SK-N-SH (cell line): ENCODE data around the gene FBLIM1. TPM values are rescaled to one million over a fixed set of nuclear protein-coding genes. Genes with fewer than 3 reads are reported as not detected.

Experiments
- CTCF ChIA-PET: fragments of 300-600, 350-600 bp; formaldehyde crosslinking; extraction: SDS; loops from one replicate; lab custom pipeline; 2021; lab: Yijun Ruan, JAX
- POLR2A ChIA-PET: fragments of 350-600 bp; sonication (Branson Sonifier 250); formaldehyde crosslinking; extraction: SDS; loops from one replicate; lab custom pipeline; 2020; ENCODE audit warnings: antibody characterized with exemption, inconsistent platforms; lab: Yijun Ruan, JAX
- DNase-seq: peaks from one replicate; pipeline ENCODE4 v3.0.0; 2012
- H2AFZ ChIP-seq: fragments of 200-600 bp; sonication (generic); 2 replicates; pipeline ENCODE4 v1.8.1; 2016; ENCODE audit warnings: antibody characterized with exemption, mild to moderate bottlenecking, low read depth
- H3F3A ChIP-seq: fragments of 200-600 bp; sonication (generic); replicated peaks from 2 replicates; pipeline ENCODE3; 2016; ENCODE audit warnings: antibody characterized with exemption, mild to moderate bottlenecking; ENCODE audit not compliant: insufficient read depth
- H3K27ac ChIP-seq, 2 experiments: fragments of 200-500 bp in 1 of 2; fragments of 200-600 bp in 1 of 2; sonication (Bioruptor generic) in 1 of 2; sonication (generic), shearing (Covaris generic) in 1 of 2; 2 replicates each; pipeline versions ENCODE4 v1.5.1 to v1.6.1; 2014 to 2016; ENCODE audit warnings: low read depth in 2 of 2, inconsistent platforms in 1 of 2, low read length in 1 of 2, mild to moderate bottlenecking in 1 of 2, mixed read lengths in 1 of 2
- H3K27me3 ChIP-seq: fragments of 200-600 bp; sonication (generic), shearing (Covaris generic); 2 replicates; pipeline ENCODE4 v1.6.1; 2016; ENCODE audit warnings: mixed run types; ENCODE audit not compliant: insufficient read depth
- H3K36me3 ChIP-seq, 2 experiments: fragments of 200-500 bp in 1 of 2; fragments of 200-600 bp in 1 of 2; sonication (Bioruptor generic) in 1 of 2; sonication (generic) in 1 of 2; replicated peaks in 1 of 2; 2 replicates each; pipeline versions ENCODE3 to v1.5.1; 2014 to 2016; ENCODE audit warnings: low read length in 1 of 2, mild to moderate bottlenecking in 1 of 2; ENCODE audit not compliant: insufficient read depth in 2 of 2, control insufficient read depth in 1 of 2
- H3K4me1 ChIP-seq, 2 experiments: fragments of 200-500 bp in 1 of 2; fragments of 200-600 bp in 1 of 2; sonication (Bioruptor generic) in 1 of 2; sonication (generic), shearing (Covaris generic) in 1 of 2; 2 replicates each; pipeline versions ENCODE4 v1.5.1 to v1.6.1; 2014 to 2016; ENCODE audit warnings: low read depth in 1 of 2, low read length in 1 of 2, mixed run types in 1 of 2; ENCODE audit not compliant: insufficient read depth in 2 of 2, control insufficient read depth in 1 of 2
- H3K4me2 ChIP-seq: fragments of 200-600 bp; sonication (generic), shearing (Covaris generic); 2 replicates; pipeline ENCODE4 v1.6.1; 2017; ENCODE audit warnings: mixed run types
- H3K4me3 ChIP-seq, 2 experiments: fragments of 200-500 bp in 1 of 2; fragments of 200-600 bp in 1 of 2; sonication (Bioruptor generic) in 1 of 2; sonication (generic), shearing (Covaris generic) in 1 of 2; 2 replicates each; pipeline versions ENCODE4 v1.5.1 to v1.8.1; 2014 to 2016; ENCODE audit warnings: low read depth in 2 of 2, inconsistent platforms in 1 of 2, low read length in 1 of 2, mild to moderate bottlenecking in 1 of 2, mixed read lengths in 1 of 2, moderate library complexity in 1 of 2
- H3K79me2 ChIP-seq: fragments of 200-600 bp; sonication (generic); 2 replicates; pipeline ENCODE4 v1.8.1; 2017; ENCODE audit warnings: mild to moderate bottlenecking; ENCODE audit not compliant: insufficient read depth
- H3K9ac ChIP-seq: fragments of 200-600 bp; sonication (generic); 2 replicates; pipeline ENCODE4 v1.6.1; 2017; ENCODE audit warnings: mixed run types
- H3K9me2 ChIP-seq: fragments of 200-600 bp; sonication (generic); 2 replicates; pipeline ENCODE4 v1.6.1; 2017; ENCODE audit warnings: mixed run types
- H3K9me3 ChIP-seq: fragments of 200-600 bp; sonication (generic); 2 replicates; pipeline ENCODE4 v1.6.1; 2017; ENCODE audit warnings: mixed run types, mild to moderate bottlenecking, moderate library complexity
- H4K20me1 ChIP-seq: fragments of 200-600 bp; sonication (generic); 2 replicates; pipeline ENCODE4 v1.6.1; 2017; ENCODE audit warnings: mild to moderate bottlenecking, mixed run types; ENCODE audit not compliant: insufficient read depth
- ELF1 ChIP-seq: IDR thresholded peaks from 2 replicates; pipeline ENCODE4 v1.4.0; 2012
- EP300 ChIP-seq, 2 experiments: IDR thresholded peaks; 2 replicates each; pipeline versions ENCODE4 v1.4.0 to v1.6.1; 2012; ENCODE audit warnings: borderline replicate concordance in 1 of 2, low read depth in 1 of 2, low read length in 1 of 2
- EZH2phosphoT487 ChIP-seq: fragments of 200-600 bp; sonication (generic); IDR thresholded peaks from 2 replicates; pipeline ENCODE4 v1.6.1; 2017; ENCODE audit warnings: low read depth, mixed run types, mild to moderate bottlenecking, antibody characterized with exemption, moderate library complexity, borderline replicate concordance
- FOSL2 ChIP-seq: IDR thresholded peaks from 2 replicates; pipeline ENCODE4 v1.4.0; 2012; ENCODE audit warnings: low read depth, mild to moderate bottlenecking, moderate library complexity, borderline replicate concordance
- FOXJ3 ChIP-seq: sonication (generic); formaldehyde crosslinking; IDR thresholded peaks from 2 replicates; pipeline ENCODE4 v1.5.1; 2020; ENCODE audit warnings: mild to moderate bottlenecking, missing genetic modification reagents
- JUND ChIP-seq: IDR thresholded peaks from 2 replicates; pipeline ENCODE4 v1.4.0; 2012
- MEF2A ChIP-seq: IDR thresholded peaks from 2 replicates; pipeline ENCODE4 v1.4.0; 2012; ENCODE audit warnings: low read depth, borderline replicate concordance
- NFIC ChIP-seq: IDR thresholded peaks from 2 replicates; pipeline ENCODE4 v1.4.0; 2012; ENCODE audit warnings: borderline replicate concordance
- POLR2AphosphoS5 ChIP-seq: IDR thresholded peaks from 2 replicates; pipeline ENCODE4 v1.6.1; 2012; ENCODE audit warnings: low read depth, low read length
- RAD21 ChIP-seq: IDR thresholded peaks from 2 replicates; pipeline ENCODE4 v1.6.1; 2012; ENCODE audit warnings: mild to moderate bottlenecking, low read length
- RCOR1 ChIP-seq: fragments of 150-350 bp; IDR thresholded peaks from 2 replicates; pipeline ENCODE4 v1.6.1; 2017; ENCODE audit warnings: antibody characterized with exemption, low read length
- RFX5 ChIP-seq: IDR thresholded peaks from 2 replicates; pipeline ENCODE4 v1.6.1; 2012; ENCODE audit warnings: mild to moderate bottlenecking, improper control_type of control experiment, low read length
- RXRA ChIP-seq: IDR thresholded peaks from 2 replicates; pipeline ENCODE4 v1.4.0; 2012; ENCODE audit warnings: low read depth, mild to moderate bottlenecking, borderline replicate concordance
- SIN3A ChIP-seq: IDR thresholded peaks from 2 replicates; pipeline ENCODE4 v1.6.1; 2012; ENCODE audit warnings: low read depth, mild to moderate bottlenecking, low read length, moderate library complexity, borderline replicate concordance
- SMC3 ChIP-seq: IDR thresholded peaks from 2 replicates; pipeline ENCODE4 v1.6.1; 2012; ENCODE audit warnings: low read depth, low read length, improper control_type of control experiment
- TAF1 ChIP-seq: IDR thresholded peaks from 2 replicates; pipeline ENCODE4 v1.6.1; 2012; ENCODE audit warnings: low read depth, mild to moderate bottlenecking, low read length, moderate library complexity, borderline replicate concordance
- TEAD4 ChIP-seq: IDR thresholded peaks from 2 replicates; pipeline ENCODE4 v1.4.0; 2012; ENCODE audit warnings: mild to moderate bottlenecking, borderline replicate concordance; ENCODE audit not compliant: insufficient read depth
- WGBS: methylation state at CpG from one replicate; pipeline ENCODE4 v1.1.6; 2017; ENCODE audit warnings: low lambda C conversion rate; 5-methylcytosine and 5-hydroxymethylcytosine counted together
- polyA plus RNA-seq, 3 experiments: library from polyadenylated mRNA; depleted of rRNA; stranded (reverse); fragments of >200 nt; gene quantifications; 2 replicates each; pipeline ENCODE4 v1.2.3, GENCODE V29; 2012
- TF ChIP-seq, protein P1 (sequence below): IDR thresholded peaks from 2 replicates; pipeline ENCODE4 v1.4.0; 2012; ENCODE audit warnings: low read depth, borderline replicate concordance
- TF ChIP-seq, protein P2 (sequence below): fragments of 200-600 bp; sonication (generic); IDR thresholded peaks from 2 replicates; pipeline ENCODE4 v1.6.1; 2017; ENCODE audit warnings: antibody characterized with exemption, mild to moderate bottlenecking, moderate library complexity
- TF ChIP-seq, protein P3 (sequence below): IDR thresholded peaks from 2 replicates; pipeline ENCODE4 v1.4.0; 2012; ENCODE audit warnings: low read depth
- TF ChIP-seq, protein P4 (sequence below): fragments of 150-350 bp; IDR thresholded peaks from 2 replicates; pipeline ENCODE4 v1.6.1; 2017; ENCODE audit warnings: antibody characterized with exemption, low read length, low read depth, borderline replicate concordance

Gene FBLIM1
- polyA plus RNA-seq, 1 of the 3 experiments (the other 2 are of a cell fraction), result 89.8 TPM

DNA sequence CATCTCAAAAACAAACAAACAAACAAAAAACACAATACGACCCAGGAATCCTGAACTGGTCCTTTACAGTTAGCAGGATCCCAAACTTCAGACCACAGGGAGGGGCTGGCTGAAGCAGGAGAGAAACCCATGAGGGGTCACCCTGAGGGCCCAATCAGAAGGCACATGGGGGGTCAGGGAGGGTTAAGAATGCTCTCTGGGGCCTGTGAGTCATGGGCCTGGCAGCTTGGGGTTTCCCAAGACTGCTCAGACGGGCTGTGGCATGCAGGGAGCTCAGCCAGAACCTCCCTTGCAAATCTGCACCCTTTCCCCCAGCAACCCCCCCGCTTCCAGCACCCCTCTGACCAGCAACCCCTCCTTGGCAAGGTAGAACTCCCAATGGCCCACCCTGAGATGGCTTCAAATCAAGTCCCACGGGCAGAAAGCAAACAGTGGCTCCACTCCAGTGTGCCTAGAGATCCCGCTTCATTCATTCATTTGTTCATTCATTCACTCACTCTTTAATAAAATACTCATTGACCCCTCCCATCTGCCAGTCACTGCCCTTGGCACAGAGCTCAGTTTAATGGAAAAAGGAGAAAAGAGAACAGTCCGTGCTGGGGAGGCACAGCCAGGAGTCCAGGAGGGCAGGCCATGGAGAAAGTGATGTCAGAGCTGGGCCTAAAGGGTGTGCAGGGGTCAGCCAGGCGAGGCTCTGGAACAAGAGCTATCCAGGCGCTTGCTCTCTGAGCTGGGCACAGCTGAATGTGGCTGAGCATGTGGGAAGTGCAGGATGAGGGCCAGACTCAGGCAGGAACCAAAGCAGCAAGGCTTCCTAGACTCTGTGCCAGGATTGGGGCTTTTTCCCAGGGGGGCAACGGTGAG lies 40.6 kb downstream of the FBLIM1 start (continued):
- TF ChIP-seq POLR2AphosphoS5 (peak; percentile 59; the same call in 1 of the 2 replicates), NFIC (peak; percentile 92), RAD21 (no peak), MEF2A (peak; percentile 29; the same call in 1 of the 2 replicates), FOSL2 (peak; percentile 96), TEAD4 (peak; percentile 98), RXRA (peak; percentile 100), JUND (peak; percentile 97), EP300 (IDR thresholded peaks at IDR 0.05; ENCODE audit: borderline replicate concordance in 1 of 2, low read depth in 1 of 2, low read length in 1 of 2) (peak in 1 of 2 experiments; percentile 93; a peak in 2 of 4 replicates)
- TF ChIP-seq, protein P1, sequence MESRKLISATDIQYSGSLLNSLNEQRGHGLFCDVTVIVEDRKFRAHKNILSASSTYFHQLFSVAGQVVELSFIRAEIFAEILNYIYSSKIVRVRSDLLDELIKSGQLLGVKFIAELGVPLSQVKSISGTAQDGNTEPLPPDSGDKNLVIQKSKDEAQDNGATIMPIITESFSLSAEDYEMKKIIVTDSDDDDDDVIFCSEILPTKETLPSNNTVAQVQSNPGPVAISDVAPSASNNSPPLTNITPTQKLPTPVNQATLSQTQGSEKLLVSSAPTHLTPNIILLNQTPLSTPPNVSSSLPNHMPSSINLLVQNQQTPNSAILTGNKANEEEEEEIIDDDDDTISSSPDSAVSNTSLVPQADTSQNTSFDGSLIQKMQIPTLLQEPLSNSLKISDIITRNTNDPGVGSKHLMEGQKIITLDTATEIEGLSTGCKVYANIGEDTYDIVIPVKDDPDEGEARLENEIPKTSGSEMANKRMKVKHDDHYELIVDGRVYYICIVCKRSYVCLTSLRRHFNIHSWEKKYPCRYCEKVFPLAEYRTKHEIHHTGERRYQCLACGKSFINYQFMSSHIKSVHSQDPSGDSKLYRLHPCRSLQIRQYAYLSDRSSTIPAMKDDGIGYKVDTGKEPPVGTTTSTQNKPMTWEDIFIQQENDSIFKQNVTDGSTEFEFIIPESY, result peak; percentile 76; the same call in 1 of the 2 replicates
- TF ChIP-seq, protein P2, sequence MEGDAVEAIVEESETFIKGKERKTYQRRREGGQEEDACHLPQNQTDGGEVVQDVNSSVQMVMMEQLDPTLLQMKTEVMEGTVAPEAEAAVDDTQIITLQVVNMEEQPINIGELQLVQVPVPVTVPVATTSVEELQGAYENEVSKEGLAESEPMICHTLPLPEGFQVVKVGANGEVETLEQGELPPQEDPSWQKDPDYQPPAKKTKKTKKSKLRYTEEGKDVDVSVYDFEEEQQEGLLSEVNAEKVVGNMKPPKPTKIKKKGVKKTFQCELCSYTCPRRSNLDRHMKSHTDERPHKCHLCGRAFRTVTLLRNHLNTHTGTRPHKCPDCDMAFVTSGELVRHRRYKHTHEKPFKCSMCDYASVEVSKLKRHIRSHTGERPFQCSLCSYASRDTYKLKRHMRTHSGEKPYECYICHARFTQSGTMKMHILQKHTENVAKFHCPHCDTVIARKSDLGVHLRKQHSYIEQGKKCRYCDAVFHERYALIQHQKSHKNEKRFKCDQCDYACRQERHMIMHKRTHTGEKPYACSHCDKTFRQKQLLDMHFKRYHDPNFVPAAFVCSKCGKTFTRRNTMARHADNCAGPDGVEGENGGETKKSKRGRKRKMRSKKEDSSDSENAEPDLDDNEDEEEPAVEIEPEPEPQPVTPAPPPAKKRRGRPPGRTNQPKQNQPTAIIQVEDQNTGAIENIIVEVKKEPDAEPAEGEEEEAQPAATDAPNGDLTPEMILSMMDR, result no peak
- TF ChIP-seq, protein P3, sequence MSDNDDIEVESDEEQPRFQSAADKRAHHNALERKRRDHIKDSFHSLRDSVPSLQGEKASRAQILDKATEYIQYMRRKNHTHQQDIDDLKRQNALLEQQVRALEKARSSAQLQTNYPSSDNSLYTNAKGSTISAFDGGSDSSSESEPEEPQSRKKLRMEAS, result peak; percentile 73

DNA sequence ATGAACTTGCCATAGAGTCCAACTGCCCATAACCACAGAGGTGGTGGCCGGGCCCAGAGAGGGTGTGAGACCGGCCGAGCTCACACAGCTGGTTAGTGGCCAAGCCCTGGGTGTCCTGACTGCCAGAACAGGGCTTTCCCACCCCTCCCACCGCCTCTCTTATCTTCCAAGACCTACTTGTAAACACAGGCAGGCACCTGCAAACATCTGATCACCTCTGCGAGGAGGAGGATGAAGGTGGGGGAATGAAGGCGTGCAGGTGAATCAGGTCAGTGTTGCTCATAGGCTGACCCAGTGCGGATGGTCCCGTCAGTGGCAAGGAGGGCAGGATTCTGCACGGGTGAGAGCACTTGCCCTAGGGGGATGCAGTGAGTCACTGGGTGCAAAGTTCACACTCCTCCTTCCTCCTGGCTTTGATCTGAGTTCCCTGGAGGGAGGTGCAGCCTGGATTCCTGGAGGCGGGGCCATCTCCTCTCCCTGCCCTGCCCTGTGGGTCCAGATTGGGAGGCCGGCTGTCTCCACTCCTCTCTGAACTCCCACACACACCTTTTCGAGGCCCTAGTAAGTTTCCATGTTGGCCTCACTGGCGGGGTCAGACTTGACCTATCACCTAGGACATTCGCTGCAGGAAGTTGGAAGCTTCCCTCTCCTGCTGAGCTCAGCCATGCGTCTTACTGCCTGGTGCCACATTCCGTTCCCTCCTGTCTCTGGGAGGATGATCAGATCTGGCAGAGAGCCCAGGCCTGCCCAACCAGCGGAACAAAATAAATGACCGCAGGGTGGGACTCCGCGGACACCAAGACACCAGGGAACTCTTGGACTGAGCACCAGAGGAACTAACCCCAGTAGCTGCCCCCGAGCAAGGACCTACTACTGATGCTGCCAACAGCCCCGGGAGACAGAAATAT lies 41.6 kb downstream of the FBLIM1 start:
- 0 out of 2 replicates have a peak overlapping the region, but pooled peaks have one; percentile 32 for H2AFZ ChIP-seq
- H3K9me3 ChIP-seq, result no peaks in the 10 kb centered on the region
- H3K27ac ChIP-seq, result peak overlapping the region; percentile 24 to 97; a peak in 3 of 4 replicates
- H3K36me3 ChIP-seq, result no peaks in the 10 kb centered on the region
- peak overlapping the region; percentile 18 to 57; a peak in 3 of 4 replicates for H3K4me3 ChIP-seq
- H3F3A ChIP-seq, result peaks cover 71% of the 10 kb centered on the region
- no peaks in the 10 kb centered on the region; the same call in 1 of the 2 replicates for H3K79me2 ChIP-seq
- H3K9me2 ChIP-seq, result no peaks in the 10 kb centered on the region
- H4K20me1 ChIP-seq, result no peaks in the 10 kb centered on the region
- WGBS, result 12% methylated on average over 14 of the region's 22 CpGs
- POLR2A ChIA-PET, result interaction anchor here (0.5 kb wide), 1 partner anchor 34 kb away, joined by 5 read pairs; no protein-coding TSS in a partner anchor
- peak overlapping the region; percentile 82 for H3K4me2 ChIP-seq
- peaks cover 19 to 46% of the 10 kb centered on the region in 2 experiments; a peak in 3 of 4 replicates for H3K4me1 ChIP-seq
- CTCF ChIA-PET, result interaction anchor here (0.8 to 7.3 kb wide), 6 partner anchors 8 to 278 kb away, joined by 3 to 58 read pairs (median 7); no protein-coding TSS in a partner anchor
- H3K9ac ChIP-seq, result peak overlapping the region; percentile 64
- DNase-seq, result peak; percentile 81
- H3K27me3 ChIP-seq, result no peaks in the 10 kb centered on the region
- TF ChIP-seq POLR2AphosphoS5, result peak; percentile 47; the same call in 1 of the 2 replicates
- TF ChIP-seq TAF1, result 0 out of 2 replicates have a peak, but pooled peaks have one; percentile 20
- peak; percentile 86 for TF ChIP-seq RCOR1
- TF ChIP-seq TEAD4, result peak; percentile 76
- no peak for TF ChIP-seq SMC3
- no peak for TF ChIP-seq SIN3A
- TF ChIP-seq JUND, result peak; percentile 59
- TF ChIP-seq RXRA, result peak; percentile 86
- peak; percentile 55; the same call in 1 of the 2 replicates for TF ChIP-seq FOXJ3 (CRISPR knock-in tag)
- peak; percentile 41; the same call in 1 of the 2 replicates for TF ChIP-seq ELF1
- TF ChIP-seq, protein P4, sequence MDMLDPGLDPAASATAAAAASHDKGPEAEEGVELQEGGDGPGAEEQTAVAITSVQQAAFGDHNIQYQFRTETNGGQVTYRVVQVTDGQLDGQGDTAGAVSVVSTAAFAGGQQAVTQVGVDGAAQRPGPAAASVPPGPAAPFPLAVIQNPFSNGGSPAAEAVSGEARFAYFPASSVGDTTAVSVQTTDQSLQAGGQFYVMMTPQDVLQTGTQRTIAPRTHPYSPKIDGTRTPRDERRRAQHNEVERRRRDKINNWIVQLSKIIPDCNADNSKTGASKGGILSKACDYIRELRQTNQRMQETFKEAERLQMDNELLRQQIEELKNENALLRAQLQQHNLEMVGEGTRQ, result no peak
- TF ChIP-seq, protein P3, result peak; percentile 84
- TF ChIP-seq EZH2phosphoT487, result no peak
- no peak for TF ChIP-seq RFX5
- no peak for TF ChIP-seq MEF2A
